K562 (cell line): ENCODE results near the gene ZNF628. TPM values are rescaled to one million over a fixed set of nuclear protein-coding genes. Genes with fewer than 3 reads are reported as not detected.
A peak's percentile ranks its signal among the peaks of the same experiment; 100 is the strongest.

ENCODE experiments used
- ARNT ChIP-seq, 2 experiments: fragments of 450-650 bp; IDR thresholded peaks; 2 replicates each; pipeline ENCODE4 v1.6.1; 2016; ENCODE audit warnings: mild to moderate bottlenecking in 1 of 2
- CAMTA2 ChIP-seq: fragments of 250-450 bp; sonication (Bioruptor Pico); conservative IDR thresholded peaks from 2 replicates; pipeline ENCODE4 v1.5.1; 2022
- ELF4 ChIP-seq: fragments of 450-650 bp; formaldehyde crosslinking; IDR thresholded peaks from 2 replicates; pipeline ENCODE4 v1.4.0; 2022; ENCODE audit warnings: missing genetic modification characterization
- KLF10 ChIP-seq: fragments of 250-450 bp; sonication (Bioruptor Pico); IDR thresholded peaks from 2 replicates; pipeline ENCODE4 v1.6.1; 2021; ENCODE audit warnings: matching md5 sums
- MAZ ChIP-seq, 2 experiments: fragments of 450-650 bp in 1 of 2; sonication (generic) in 1 of 2; formaldehyde crosslinking; IDR thresholded peaks in 1 of 2; conservative IDR thresholded peaks in 1 of 2; 2 replicates each; pipeline versions ENCODE4 v1.4.0 to v1.5.0; 2020; ENCODE audit warnings: mild to moderate bottlenecking in 1 of 2, missing genetic modification reagents in 1 of 2
- MYNN ChIP-seq, 2 experiments: sonication (generic); formaldehyde crosslinking in 1 of 2; IDR thresholded peaks; 2 replicates each; pipeline versions ENCODE4 v1.5.0 to v1.6.1; 2016 to 2020; ENCODE audit warnings: antibody characterized with exemption in 1 of 2, missing genetic modification reagents in 1 of 2
- SAFB ChIP-seq: fragments of 200-400 bp; formaldehyde crosslinking; IDR thresholded peaks from 2 replicates; pipeline ENCODE4 v1.6.1; 2017; ENCODE audit warnings: low read depth, low read length, borderline replicate concordance
- SMARCC2 ChIP-seq: fragments of 450-650 bp; IDR thresholded peaks from 2 replicates; pipeline ENCODE4 v1.6.1; 2017; ENCODE audit warnings: antibody characterized with exemption, moderate library complexity, mild to moderate bottlenecking, low read depth
- ZNF224 ChIP-seq: sonication (generic); formaldehyde crosslinking; IDR thresholded peaks from 2 replicates; pipeline ENCODE4 v1.8.0; 2022; ENCODE audit warnings: mild to moderate bottlenecking, missing genetic modification reagents
- polyA plus RNA-seq, 8 experiments: library from polyadenylated mRNA; depleted of rRNA in 4 of 8; stranded (reverse) in 5 of 8; unstranded in 3 of 8; fragments of >200 nt; fragmentation: Nextera tagmentation in 2 of 8; fragmentation: Illumina TruSeq in 1 of 8; extraction: Ambion mirVana in 2 of 8; extraction: Trizol in 1 of 8; gene quantifications; 2 replicates each; pipeline versions ENCODE4 v1.2.1 to v1.2.3, GENCODE V29; 2011 to 2014; ENCODE audit warnings: inconsistent platforms in 1 of 8, missing spikeins in 1 of 8
- total RNA-seq, 7 experiments: library from RNA; depleted of rRNA in 6 of 7; stranded (reverse); fragments of >200 nt in 6 of 7; fragmentation: Illumina TruSeq in 2 of 7; extraction: Trizol in 2 of 7; gene quantifications; 2 replicates each; pipeline versions ENCODE4 v1.2.1 to v1.2.3, GENCODE V29; 2011 to 2021; ENCODE audit warnings: low replicate concordance in 1 of 7
- TF ChIP-seq, protein P1 (sequence below), 2 experiments: fragments of 450-650 bp; formaldehyde crosslinking in 1 of 2; IDR thresholded peaks; 2 replicates each; pipeline versions ENCODE4 v1.4.0 to v1.6.1; 2014 to 2020; ENCODE audit warnings: mild to moderate bottlenecking in 2 of 2, borderline replicate concordance in 1 of 2, low read depth in 1 of 2
- TF ChIP-seq, protein P2 (sequence below): fragments of 450-650 bp; IDR thresholded peaks from 2 replicates; pipeline ENCODE4 v1.6.1; 2018; ENCODE audit not compliant: partially characterized antibody
- TF ChIP-seq, protein P3 (sequence below), 2 experiments: fragments of 450-650 bp; IDR thresholded peaks; 2 replicates each; pipeline ENCODE4 v1.6.1; 2016

ZNF628 gene
- total and polyA plus RNA-seq, 9 of the 15 experiments (the other 6 are each of a cell fraction or from before 2014, with no cell fraction given) = 0.13 to 13.6 (median 2.2) TPM; not detected in 3

DNA sequence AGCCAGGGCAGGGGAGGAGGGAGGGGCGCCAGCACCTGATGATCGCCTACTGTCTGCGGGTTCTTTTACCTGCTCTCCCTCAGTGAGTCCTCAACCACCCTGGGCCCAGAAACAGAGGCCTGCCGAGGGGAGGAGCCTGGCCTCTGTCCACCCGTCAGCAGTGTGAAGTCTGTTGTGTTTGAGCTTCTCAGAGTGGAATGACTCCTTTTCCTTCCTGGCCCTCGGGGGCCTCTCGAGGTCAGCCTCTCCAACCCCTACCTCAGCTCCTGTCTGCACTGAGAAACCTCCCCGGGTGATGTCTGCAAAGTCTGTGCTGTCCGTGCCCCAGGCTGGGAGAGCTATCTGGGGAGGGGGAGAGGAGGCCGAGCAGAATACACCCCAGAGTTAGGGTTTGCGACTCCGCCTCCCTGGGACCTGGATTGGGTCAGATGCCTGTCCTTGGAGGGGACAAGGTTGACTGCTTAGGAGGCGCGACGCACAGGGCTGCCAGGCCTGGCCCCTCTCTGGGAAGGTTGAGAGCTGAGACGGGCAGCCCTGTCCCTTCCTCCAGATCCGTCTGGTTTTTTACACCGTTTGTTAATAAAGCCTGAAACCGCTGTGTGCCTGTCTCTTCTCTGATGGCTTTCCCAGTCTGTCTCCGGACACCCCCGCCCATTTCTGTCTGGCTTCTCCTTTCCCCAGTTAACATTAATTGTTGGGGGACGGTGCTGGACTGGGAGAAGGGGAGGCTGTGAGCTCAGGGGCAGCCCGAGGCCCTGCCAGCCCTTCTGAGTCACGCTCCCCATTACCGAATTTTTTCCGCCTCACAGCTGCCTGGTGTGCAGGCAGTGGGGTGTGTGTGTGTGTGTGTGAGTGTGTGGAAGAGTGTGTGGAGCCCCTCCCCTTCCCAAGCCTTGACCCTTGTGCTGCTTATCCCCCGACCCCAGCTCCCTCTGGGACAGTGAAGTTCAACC lies 10.8 kb downstream of the ZNF628 start (continued):
- TF ChIP-seq, protein P1, sequence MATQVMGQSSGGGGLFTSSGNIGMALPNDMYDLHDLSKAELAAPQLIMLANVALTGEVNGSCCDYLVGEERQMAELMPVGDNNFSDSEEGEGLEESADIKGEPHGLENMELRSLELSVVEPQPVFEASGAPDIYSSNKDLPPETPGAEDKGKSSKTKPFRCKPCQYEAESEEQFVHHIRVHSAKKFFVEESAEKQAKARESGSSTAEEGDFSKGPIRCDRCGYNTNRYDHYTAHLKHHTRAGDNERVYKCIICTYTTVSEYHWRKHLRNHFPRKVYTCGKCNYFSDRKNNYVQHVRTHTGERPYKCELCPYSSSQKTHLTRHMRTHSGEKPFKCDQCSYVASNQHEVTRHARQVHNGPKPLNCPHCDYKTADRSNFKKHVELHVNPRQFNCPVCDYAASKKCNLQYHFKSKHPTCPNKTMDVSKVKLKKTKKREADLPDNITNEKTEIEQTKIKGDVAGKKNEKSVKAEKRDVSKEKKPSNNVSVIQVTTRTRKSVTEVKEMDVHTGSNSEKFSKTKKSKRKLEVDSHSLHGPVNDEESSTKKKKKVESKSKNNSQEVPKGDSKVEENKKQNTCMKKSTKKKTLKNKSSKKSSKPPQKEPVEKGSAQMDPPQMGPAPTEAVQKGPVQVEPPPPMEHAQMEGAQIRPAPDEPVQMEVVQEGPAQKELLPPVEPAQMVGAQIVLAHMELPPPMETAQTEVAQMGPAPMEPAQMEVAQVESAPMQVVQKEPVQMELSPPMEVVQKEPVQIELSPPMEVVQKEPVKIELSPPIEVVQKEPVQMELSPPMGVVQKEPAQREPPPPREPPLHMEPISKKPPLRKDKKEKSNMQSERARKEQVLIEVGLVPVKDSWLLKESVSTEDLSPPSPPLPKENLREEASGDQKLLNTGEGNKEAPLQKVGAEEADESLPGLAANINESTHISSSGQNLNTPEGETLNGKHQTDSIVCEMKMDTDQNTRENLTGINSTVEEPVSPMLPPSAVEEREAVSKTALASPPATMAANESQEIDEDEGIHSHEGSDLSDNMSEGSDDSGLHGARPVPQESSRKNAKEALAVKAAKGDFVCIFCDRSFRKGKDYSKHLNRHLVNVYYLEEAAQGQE (IDR thresholded peaks at IDR 0.05; ENCODE audit: borderline replicate concordance) = no peak
- TF ChIP-seq, protein P1 (CRISPR knock-in tag; IDR thresholded peaks at IDR 0.05; ENCODE audit: low read depth) = 0 out of 2 replicates have a peak, but pooled peaks have one; percentile 14
- TF ChIP-seq ARNT (IDR thresholded peaks at IDR 0.05) = no peak
- peak; percentile 33; the same call in 1 of the 2 replicates for TF ChIP-seq SMARCC2
- TF ChIP-seq, protein P2, sequence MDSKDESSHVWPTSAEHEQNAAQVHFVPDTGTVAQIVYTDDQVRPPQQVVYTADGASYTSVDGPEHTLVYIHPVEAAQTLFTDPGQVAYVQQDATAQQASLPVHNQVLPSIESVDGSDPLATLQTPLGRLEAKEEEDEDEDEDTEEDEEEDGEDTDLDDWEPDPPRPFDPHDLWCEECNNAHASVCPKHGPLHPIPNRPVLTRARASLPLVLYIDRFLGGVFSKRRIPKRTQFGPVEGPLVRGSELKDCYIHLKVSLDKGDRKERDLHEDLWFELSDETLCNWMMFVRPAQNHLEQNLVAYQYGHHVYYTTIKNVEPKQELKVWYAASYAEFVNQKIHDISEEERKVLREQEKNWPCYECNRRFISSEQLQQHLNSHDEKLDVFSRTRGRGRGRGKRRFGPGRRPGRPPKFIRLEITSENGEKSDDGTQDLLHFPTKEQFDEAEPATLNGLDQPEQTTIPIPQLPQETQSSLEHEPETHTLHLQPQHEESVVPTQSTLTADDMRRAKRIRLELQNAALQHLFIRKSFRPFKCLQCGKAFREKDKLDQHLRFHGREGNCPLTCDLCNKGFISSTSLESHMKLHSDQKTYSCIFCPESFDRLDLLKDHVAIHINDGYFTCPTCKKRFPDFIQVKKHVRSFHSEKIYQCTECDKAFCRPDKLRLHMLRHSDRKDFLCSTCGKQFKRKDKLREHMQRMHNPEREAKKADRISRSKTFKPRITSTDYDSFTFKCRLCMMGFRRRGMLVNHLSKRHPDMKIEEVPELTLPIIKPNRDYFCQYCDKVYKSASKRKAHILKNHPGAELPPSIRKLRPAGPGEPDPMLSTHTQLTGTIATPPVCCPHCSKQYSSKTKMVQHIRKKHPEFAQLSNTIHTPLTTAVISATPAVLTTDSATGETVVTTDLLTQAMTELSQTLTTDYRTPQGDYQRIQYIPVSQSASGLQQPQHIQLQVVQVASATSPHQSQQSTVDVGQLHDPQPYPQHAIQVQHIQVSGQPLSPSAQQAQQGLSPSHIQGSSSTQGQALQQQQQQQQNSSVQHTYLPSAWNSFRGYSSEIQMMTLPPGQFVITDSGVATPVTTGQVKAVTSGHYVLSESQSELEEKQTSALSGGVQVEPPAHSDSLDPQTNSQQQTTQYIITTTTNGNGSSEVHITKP = peak; percentile 11
- TF ChIP-seq ELF4 (CRISPR knock-in tag) = peak; percentile 8; the same call in 1 of the 2 replicates
- no peak for TF ChIP-seq KLF10
- no peak for TF ChIP-seq SAFB
- TF ChIP-seq, protein P3, sequence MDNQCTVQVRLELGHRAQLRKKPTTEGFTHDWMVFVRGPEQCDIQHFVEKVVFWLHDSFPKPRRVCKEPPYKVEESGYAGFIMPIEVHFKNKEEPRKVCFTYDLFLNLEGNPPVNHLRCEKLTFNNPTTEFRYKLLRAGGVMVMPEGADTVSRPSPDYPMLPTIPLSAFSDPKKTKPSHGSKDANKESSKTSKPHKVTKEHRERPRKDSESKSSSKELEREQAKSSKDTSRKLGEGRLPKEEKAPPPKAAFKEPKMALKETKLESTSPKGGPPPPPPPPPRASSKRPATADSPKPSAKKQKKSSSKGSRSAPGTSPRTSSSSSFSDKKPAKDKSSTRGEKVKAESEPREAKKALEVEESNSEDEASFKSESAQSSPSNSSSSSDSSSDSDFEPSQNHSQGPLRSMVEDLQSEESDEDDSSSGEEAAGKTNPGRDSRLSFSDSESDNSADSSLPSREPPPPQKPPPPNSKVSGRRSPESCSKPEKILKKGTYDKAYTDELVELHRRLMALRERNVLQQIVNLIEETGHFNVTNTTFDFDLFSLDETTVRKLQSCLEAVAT (IDR thresholded peaks at IDR 0.05) = no peak
- no peak for TF ChIP-seq ZNF224 (CRISPR knock-in tag)
- peak in 1 of 2 experiments; percentile 52; a peak in 2 of 4 replicates for TF ChIP-seq MAZ (CRISPR knock-in tag; conservative IDR thresholded peaks at IDR 0.05 in 1 of 2, IDR thresholded peaks at IDR 0.05 in 1 of 2)
- no peak for TF ChIP-seq CAMTA2 (CRISPR knock-in tag)
- 0 out of 2 replicates have a peak, but pooled peaks have one; percentile 40 for TF ChIP-seq MYNN (IDR thresholded peaks at IDR 0.05)
- TF ChIP-seq MYNN (CRISPR knock-in tag; IDR thresholded peaks at IDR 0.05) = no peak
